T-helper 2 cell (primary cell): ENCODE data around the gene THBS1.

Experiments
- DNase-seq, 5 experiments: peaks; one replicate each; pipeline versions ENCODE4 v3.0.0 to v3.0.0-alpha.2; 2012 to 2022

THBS1 gene

DNA sequence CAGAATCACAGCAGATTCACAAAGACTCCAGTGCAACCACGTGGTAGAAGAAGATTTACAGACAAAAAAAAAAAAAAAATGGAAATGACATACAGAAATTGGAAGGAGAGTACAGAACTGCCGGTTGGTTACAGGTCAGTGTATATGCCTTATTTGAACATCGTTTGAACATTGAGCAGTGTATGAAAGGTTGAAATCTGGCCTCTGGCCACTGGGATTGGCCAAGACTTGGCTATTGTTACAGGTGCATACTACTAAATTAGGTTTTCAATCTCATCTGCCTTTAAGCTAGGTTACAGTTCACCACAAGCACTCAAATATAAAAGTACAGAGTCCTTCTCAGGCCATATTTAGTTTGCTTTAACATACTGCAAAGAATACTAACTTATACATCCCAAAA, 59.8 kb downstream of the THBS1 start:
- DNase-seq: no peak

DNA sequence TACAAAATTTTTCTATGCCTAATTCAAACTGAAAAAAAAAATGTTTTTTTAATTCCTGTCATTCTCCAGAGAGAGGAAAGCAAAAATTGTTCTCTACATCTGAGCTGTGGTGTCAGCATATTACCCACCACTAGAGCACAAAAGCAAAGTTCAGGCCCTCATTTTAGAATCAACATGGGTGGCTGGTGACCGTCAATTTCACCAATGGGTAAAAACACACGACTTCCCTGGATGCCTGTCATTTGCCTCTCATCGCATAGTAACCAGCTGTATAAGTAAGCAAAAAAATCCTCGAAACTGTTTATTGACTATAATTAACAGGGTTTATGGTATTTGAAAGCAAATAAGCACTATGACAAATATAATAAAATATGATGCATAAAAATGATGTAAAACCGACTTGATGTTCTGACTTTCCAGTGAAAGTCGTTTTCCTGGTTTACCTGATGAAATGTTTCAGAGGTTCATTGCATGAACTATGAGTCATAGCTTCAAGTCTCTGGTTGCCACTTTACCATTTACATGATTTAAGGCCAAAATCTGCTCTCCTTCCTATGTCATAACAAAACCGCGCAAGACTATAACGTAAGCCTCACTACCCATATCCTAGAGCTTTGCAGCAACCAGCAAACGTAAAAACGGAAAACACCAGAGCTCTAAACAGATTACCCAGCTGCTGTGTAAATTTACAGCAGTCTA, 60.5 kb downstream of the THBS1 start:
- DNase-seq: peak in 2 of 5 experiments; percentile 62 to 87

DNA sequence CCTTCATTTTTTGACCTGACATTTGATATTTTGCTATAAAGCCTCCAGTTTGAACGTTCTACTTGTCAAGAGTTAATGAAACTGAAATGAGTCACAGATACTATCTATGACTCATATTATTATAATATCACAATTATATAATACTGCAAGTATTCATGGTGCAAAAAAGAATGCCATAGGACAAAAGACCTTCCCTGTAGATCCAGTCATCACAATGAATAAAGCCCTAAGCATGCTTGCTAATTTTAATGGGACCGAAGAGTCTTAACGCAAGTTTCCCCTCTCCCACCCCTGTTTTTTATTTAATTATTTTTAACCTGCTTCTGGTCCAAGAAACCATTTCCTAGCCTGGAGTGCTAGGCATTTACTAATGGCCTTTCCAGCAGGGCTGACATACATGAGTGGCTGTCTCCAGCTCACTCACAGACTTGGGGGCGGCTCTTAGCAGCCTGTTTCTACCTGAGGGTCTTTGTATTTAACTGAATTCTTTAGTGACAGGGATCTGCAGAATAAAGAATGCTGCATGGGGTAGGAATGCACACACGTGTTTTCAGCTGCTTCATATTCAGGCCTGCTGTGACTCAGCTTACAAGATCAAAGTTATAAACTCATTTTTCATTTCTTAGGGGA, 61.2 kb downstream of the THBS1 start:
- DNase-seq: no peak

DNA sequence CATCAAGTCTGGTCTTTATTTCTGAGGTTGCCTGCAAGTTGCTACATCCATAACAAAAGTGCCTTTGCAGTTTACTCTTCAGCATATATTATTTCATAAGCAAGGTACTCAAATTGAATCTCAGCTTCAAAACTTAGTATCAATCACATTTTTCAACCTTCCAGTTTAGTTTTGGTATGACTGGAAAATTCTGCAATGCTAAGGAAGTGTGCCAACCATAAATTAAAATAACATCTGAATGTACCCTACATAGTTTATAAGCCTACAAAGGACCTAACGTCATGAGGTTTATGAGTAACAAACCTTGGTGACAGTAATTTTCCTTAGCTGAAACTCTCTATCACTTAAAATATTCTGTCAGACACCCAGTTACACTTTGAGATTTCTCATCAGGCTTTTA, 62.8 kb downstream of the THBS1 start:
- DNase-seq: peak in 1 of 5 experiments; percentile 57

DNA sequence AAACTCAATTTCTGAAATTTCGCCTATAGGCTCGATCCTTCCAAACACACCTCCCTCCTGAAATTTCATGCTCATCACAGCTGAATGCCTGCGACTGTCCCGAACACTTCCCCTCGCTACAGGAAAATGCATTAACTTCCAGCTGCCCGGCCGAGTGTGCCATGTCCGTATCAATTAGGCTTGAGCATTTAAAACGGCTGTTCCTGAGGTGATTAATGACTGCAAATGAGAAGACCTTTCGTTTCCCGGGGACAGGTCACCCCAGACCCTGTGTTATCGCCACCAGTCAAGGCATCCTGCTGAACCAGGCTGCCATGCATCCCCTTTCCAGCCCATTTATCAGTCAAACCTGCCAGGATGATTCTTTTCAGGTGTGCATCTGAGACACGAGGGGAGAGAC, 63.3 kb downstream of the THBS1 start:
- DNase-seq: no peak

DNA sequence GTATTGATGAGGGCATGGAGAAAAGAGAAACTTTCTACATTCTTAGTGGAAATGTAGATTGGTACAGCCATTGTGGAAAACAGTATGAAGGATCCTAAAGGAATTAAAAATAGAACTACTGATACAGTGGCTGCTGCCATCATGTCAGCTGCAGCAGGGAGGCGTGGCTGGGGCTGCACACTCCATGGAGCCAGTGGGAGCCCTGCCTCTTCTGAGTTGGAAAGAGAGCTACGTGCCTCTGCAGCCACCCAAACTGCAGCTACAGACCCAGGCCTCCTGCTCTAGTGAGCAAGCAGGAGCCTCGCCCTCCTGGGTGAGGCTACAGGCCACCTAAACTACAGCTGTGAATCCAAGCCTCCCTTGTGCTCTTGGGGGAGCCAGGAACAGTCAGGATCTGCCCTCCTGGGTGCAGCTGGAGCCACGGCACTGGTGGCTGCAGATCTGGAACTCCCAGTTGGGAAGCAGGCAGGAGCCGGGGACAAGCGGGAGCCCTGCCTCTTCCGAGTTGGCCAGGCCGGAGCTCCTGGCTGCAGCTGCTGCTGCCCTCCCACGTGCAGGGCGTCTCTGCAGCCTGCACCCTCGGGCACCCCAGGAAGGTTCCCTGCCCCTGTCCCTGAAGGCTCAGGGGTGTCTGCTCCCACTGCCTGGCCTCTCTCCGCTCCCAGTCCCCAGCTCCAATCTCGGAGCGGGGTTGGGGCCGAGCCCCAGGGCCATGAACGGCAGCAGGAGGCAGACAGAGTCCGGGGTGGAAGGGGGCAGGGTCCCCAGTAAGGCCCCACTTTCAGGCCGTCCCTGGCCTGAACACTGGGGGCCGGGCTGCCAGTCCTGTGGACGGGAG, 64.5 kb downstream of the THBS1 start:
- DNase-seq: no peak

DNA sequence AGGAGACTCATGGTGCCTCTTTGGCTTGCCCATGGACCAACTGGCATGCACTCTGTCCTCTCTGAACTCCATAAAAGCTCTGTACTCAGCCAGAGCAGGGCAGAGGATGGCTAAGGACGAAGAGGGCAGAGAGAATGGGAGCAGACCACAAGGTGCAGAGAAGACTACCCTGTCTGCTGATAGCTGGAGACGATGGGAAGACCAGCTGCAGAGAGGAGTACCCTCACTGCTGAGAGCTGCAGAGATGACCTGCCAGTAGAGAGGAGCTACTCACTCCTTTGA, 65.0 kb downstream of the THBS1 start:
- no peak for DNase-seq

DNA sequence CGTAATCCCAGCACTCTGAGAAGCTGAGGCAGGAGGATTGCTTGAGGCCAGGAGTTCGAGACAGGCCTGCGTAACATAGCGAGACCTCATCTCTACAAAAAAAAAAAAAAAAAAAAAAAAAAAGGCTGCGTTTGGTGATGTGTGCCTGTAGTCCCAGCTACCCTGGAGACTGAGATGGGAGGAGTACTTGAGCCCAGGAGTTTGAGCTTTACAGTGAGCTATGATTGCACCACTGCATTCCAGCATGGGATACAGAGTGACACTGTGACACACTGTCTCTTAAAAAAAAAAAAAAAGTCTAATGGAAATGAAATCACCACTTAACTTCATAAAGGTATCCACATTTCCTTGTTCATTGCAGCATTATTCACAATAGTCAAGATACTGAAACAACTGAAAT, 65.5 kb downstream of the THBS1 start:
- DNase-seq: no peak
